ENCODE measurements around the gene PDLIM1. TPM values are rescaled to one million over a fixed set of nuclear protein-coding genes. Genes with fewer than 3 reads are reported as not detected.

The PDLIM1 gene
- total and polyA plus RNA-seq, 2 of the 8 experiments (the other 6 are each of a cell fraction or from before 2014, with no cell fraction given), result 169 to 245 TPM

GRCh38 chr10:95278061-95278988, 12.5 kb downstream of the PDLIM1 start:
- H3K9me3 ChIP-seq (ENCODE audit: insufficient read depth in 2 of 2, low read depth in 1 of 2, low read length in 1 of 2), result no peaks in the 10 kb centered on the region
- H2AK5ac ChIP-seq (ENCODE audit: low read depth, low read length), result no peak overlapping the region
- peak overlapping the region in 1 of 2 experiments; percentile 39; a peak in 2 of 4 replicates for H3K4me2 ChIP-seq (ENCODE audit: insufficient read depth in 1 of 2, low read depth in 2 of 2, low read length in 2 of 2)
- no peak overlapping the region for H2AFZ ChIP-seq (ENCODE audit: low read length)
- FAIRE-seq (no peak), DNase-seq (ENCODE audit: low read depth in 1 of 2, low spot score in 2 of 2) (peak in 1 of 2 experiments; percentile 40)
- no peak overlapping the region for H3K18ac ChIP-seq (ENCODE audit: extremely low read depth, low read length)
- peaks cover 0 to 20% (median 8%) of the 10 kb centered on the region in 4 experiments; a peak in 3 of 7 replicates for H3K4me1 ChIP-seq (replicated peaks in 1 of 4; ENCODE audit: control insufficient read depth in 3 of 4, insufficient read depth in 4 of 4, low read length in 3 of 4)
- ChIA-PET POLR2A (ENCODE audit: partially characterized antibody) (interaction anchor here (1.2 to 4.1 kb wide), 3 partner anchors 10 to 14 kb away, joined by 3 to 18 read pairs (median 6); partner anchors contain the start of gene PDLIM1), CTCF (ENCODE audit: partially characterized antibody) (interaction anchor here (0.7 to 4.1 kb wide), 9 partner anchors 10 to 648 kb away, joined by 3 to 23 read pairs (median 4); no protein-coding TSS in a partner anchor)
- H3K56ac ChIP-seq (replicated peaks; ENCODE audit: insufficient read length, low read depth, low read length), result no peak overlapping the region
- H3K27me3 ChIP-seq (replicated peaks in 1 of 4; ENCODE audit: control insufficient read depth in 3 of 4, extremely low read depth in 1 of 4, insufficient read depth in 3 of 4, low read length in 3 of 4), result no peaks in the 10 kb centered on the region
- no peak overlapping the region for H2BK120ac ChIP-seq (replicated peaks; ENCODE audit: low read depth, low read length)
- H2BK5ac ChIP-seq (ENCODE audit: low read depth, low read length), result no peak overlapping the region
- H2BK12ac ChIP-seq (ENCODE audit: low read depth, low read length), result no peak overlapping the region
- 80% methylated on average over 6 of the region's 6 CpGs; no CpG with 5 or more reads in 1 of the 2 experiments for WGBS, 2 experiments (ENCODE audit: extremely low coverage in 1 of 2, insufficient coverage in 1 of 2, insufficient read length in 1 of 2, insufficient replicate concordance in 2 of 2, low coverage in 1 of 2, low lambda C conversion rate in 2 of 2, missing lambda C conversion rate in 1 of 2)
- H3K36me3 ChIP-seq (ENCODE audit: control insufficient read depth in 2 of 4, insufficient read depth in 4 of 4, low read length in 3 of 4), result no peaks in the 10 kb centered on the region
- H3K14ac ChIP-seq (ENCODE audit: insufficient read length), result no peak overlapping the region
- H4K91ac ChIP-seq (replicated peaks; ENCODE audit: insufficient read length, low read length), result no peak overlapping the region
- no peak overlapping the region for H4K8ac ChIP-seq (ENCODE audit: extremely low read depth, insufficient read depth, low read length)
- H3K4me3 ChIP-seq (ENCODE audit: extremely low read depth in 1 of 4, insufficient read depth in 2 of 4, low read depth in 3 of 4, low read length in 4 of 4), result no peak overlapping the region
- no peak overlapping the region for H3K9ac ChIP-seq (replicated peaks in 1 of 4; ENCODE audit: extremely low read depth in 1 of 4, low read depth in 3 of 4, low read length in 3 of 4)
- no peaks in the 10 kb centered on the region for H3K23me2 ChIP-seq (ENCODE audit: low read depth, low read length)
- no peak overlapping the region for H4K5ac ChIP-seq (ENCODE audit: insufficient read length, low read depth, low read length)
- no peak overlapping the region for H2BK20ac ChIP-seq (ENCODE audit: low read length)
- TF ChIP-seq CEBPB (IDR thresholded peaks at IDR 0.05; ENCODE audit: low read depth, low read length) (peak; percentile 47; the same call in 1 of the 2 replicates), BCL11A (IDR thresholded peaks at IDR 0.05; ENCODE audit: low read depth in 2 of 2, low read length in 2 of 2) (no peak)
- peaks cover 0 to 4% of the 10 kb centered on the region in 2 experiments for H4K20me1 ChIP-seq (replicated peaks in 1 of 2; ENCODE audit: control insufficient read depth in 1 of 2, insufficient read depth in 2 of 2, low read length in 2 of 2)
- no peak overlapping the region for H3K23ac ChIP-seq (ENCODE audit: insufficient read length)
- H3K79me2 ChIP-seq (ENCODE audit: control insufficient read depth in 1 of 2, insufficient read depth in 2 of 2, low read length in 2 of 2), result peaks cover 27 to 98% of the 10 kb centered on the region in 2 experiments
- no peak overlapping the region for H3K4ac ChIP-seq (replicated peaks; ENCODE audit: insufficient read length, low read depth, low read length)
- H2BK15ac ChIP-seq (ENCODE audit: low read length), result no peak overlapping the region
- H3K79me1 ChIP-seq (ENCODE audit: low read depth, low read length), result peaks cover 8% of the 10 kb centered on the region
- no peak overlapping the region for H3K27ac ChIP-seq (ENCODE audit: low read depth, low read length)

Measured in H1 (cell line).